ACC112 (cell line): ENCODE data around the gene COG4.

Experiments used
- H2AFZ ChIP-seq: fragments of 200-600 bp; sonication (generic); one replicate; pipeline ENCODE4 v1.6.0; 2017; ENCODE audit warnings: antibody characterized with exemption, low read length; ENCODE audit not compliant: unreplicated experiment
- H3K27ac ChIP-seq: fragments of 200-600 bp; sonication (generic); 2 replicates; pipeline ENCODE4 v1.5.1; 2014; ENCODE audit warnings: low read depth, mild to moderate bottlenecking, antibody characterized with exemption, low read length, moderate library complexity
- H3K27me3 ChIP-seq: fragments of 200-600 bp; sonication (generic); 2 replicates; pipeline ENCODE4 v1.6.1; 2014; ENCODE audit warnings: mild to moderate bottlenecking, antibody characterized with exemption, low read length, moderate library complexity, mixed read lengths; ENCODE audit not compliant: insufficient read depth
- H3K36me3 ChIP-seq: fragments of 200-600 bp; sonication (generic); 2 replicates; pipeline ENCODE4 v1.6.1; 2016; ENCODE audit warnings: mild to moderate bottlenecking, antibody characterized with exemption, low read length, moderate library complexity, mixed read lengths; ENCODE audit not compliant: insufficient read depth
- H3K4me1 ChIP-seq: fragments of 200-600 bp; sonication (generic); one replicate; pipeline ENCODE4 v1.6.1; 2016; ENCODE audit warnings: low read length, mixed read lengths; ENCODE audit not compliant: insufficient read depth, unreplicated experiment, control insufficient read depth
- H3K4me3 ChIP-seq: fragments of 200-600 bp; sonication (generic); 2 replicates; pipeline ENCODE4 v1.5.1; 2014; ENCODE audit warnings: mild to moderate bottlenecking, low read depth, low read length
- H3K79me2 ChIP-seq: fragments of 200-600 bp; sonication (generic); one replicate; pipeline ENCODE4 v1.6.0; 2016; ENCODE audit warnings: low read length; ENCODE audit not compliant: control insufficient read depth, unreplicated experiment, insufficient read depth

The COG4 gene

GRCh38 chr16:70432356-70432722 is 91.0 kb downstream of the COG4 start:
- Histone ChIP-seq H2AFZ (no peak overlapping the region), H3K79me2 (peaks cover 72% of the 10 kb centered on the region), H3K27me3 (no peaks in the 10 kb centered on the region), H3K36me3 (peaks cover 8% of the 10 kb centered on the region; the same call in 1 of the 2 replicates), H3K4me3 (no peak overlapping the region), H3K27ac (peak overlapping the region; percentile 43; the same call in 1 of the 2 replicates), H3K4me1 (peaks cover 75% of the 10 kb centered on the region)

DNA sequence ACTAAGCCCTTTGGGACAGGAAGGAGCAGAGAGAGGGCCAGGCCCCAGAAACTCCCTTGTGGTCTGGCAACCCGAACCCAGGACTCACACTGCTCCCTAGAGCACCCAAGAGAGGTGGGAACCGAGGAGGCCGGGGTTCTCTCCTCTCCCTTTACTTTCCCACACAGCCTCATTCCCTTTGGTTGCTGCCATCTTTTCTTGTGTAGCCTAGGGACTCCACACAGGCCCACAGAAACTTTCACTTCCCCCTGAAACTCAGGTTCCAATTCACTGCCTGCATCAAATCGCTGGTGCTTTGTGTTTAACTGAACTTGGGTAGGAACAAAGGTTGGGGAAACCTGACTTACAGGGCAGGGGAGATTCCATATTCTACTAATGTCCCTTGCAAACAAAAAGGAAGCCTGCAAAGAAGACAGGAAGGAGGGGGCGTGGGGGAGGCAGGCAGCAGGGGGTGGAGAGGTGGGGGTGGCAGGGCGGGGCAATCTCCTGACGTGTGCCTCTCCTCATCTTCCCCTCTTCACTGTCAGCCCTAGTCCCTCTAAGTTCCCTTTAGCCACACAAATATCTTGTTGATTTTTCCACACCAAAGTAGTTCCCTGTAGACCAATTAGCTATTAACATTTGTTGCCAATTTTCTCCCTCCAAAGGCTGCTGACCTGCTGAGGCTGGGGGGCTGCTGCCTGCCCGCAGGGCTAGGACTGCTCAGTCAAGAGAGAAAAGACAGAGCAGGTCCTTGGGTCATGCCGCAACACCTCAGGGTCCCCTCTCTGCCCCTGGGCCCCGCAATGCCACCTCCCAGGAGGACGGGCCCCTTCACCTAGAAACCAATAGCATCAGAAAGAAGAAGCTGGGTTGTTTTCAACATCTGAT is 92.5 kb downstream of the COG4 start:
- Histone ChIP-seq H3K27me3 (no peaks in the 10 kb centered on the region), H3K27ac (peak overlapping the region; percentile 66), H3K4me1 (peaks cover 61% of the 10 kb centered on the region), H3K4me3 (no peak overlapping the region), H3K79me2 (peaks cover 66% of the 10 kb centered on the region), H3K36me3 (peaks cover 8% of the 10 kb centered on the region; the same call in 1 of the 2 replicates), H2AFZ (no peak overlapping the region)
